Endodermal cell (in vitro differentiated cells): ENCODE measurements around the gene PARN. TPM values are rescaled to one million over a fixed set of nuclear protein-coding genes. Genes with fewer than 3 reads are reported as not detected.

Source experiments
- DNase-seq: peaks from one replicate; pipeline ENCODE4 v3.0.0-alpha.2; 2017
- H3K27ac ChIP-seq: 2 replicates; pipeline ENCODE4 v1.5.1; 2013; ENCODE audit warnings: mild to moderate bottlenecking, low read depth, low read length, moderate library complexity
- H3K27me3 ChIP-seq: 2 replicates; pipeline ENCODE4 v1.6.1; 2013; ENCODE audit warnings: mild to moderate bottlenecking, low read length, moderate library complexity; ENCODE audit not compliant: insufficient read depth, control insufficient read depth, poor library complexity, severe bottlenecking
- H3K36me3 ChIP-seq: 2 replicates; pipeline ENCODE4 v1.7.0; 2013; ENCODE audit warnings: mild to moderate bottlenecking, low read length, moderate library complexity; ENCODE audit not compliant: control insufficient read depth, insufficient read depth
- H3K4me1 ChIP-seq: one replicate; pipeline ENCODE4 v1.7.0; 2013; ENCODE audit warnings: low read length; ENCODE audit not compliant: control insufficient read depth, insufficient read depth
- H3K4me3 ChIP-seq: 2 replicates; pipeline ENCODE4 v1.5.1; 2013; ENCODE audit warnings: mild to moderate bottlenecking, low read length, moderate library complexity
- H3K9ac ChIP-seq: 2 replicates; pipeline ENCODE4 v1.6.1; 2013; ENCODE audit warnings: mild to moderate bottlenecking, low read length, moderate library complexity; ENCODE audit not compliant: poor library complexity, severe bottlenecking; ENCODE audit errors: extremely low read depth
- H3K9me3 ChIP-seq: 2 replicates; pipeline ENCODE4 v1.6.1; 2013; ENCODE audit warnings: mild to moderate bottlenecking, low read length, moderate library complexity; ENCODE audit not compliant: control insufficient read depth
- H3K27ac Mint-ChIP-seq: 2 replicates; pipeline ENCODE4 v1.8.0; 2020; ENCODE audit warnings: mixed read lengths
- H3K27me3 Mint-ChIP-seq: 2 replicates; pipeline ENCODE4 v1.8.0; 2021; ENCODE audit warnings: mild to moderate bottlenecking, mixed read lengths; ENCODE audit not compliant: insufficient read depth
- H3K36me3 Mint-ChIP-seq: 2 replicates; pipeline ENCODE4 v1.8.0; 2020; ENCODE audit warnings: low read depth, mixed read lengths
- H3K4me1 Mint-ChIP-seq: 2 replicates; pipeline ENCODE4 v1.8.0; 2020; ENCODE audit warnings: mixed read lengths
- H3K4me3 Mint-ChIP-seq: 2 replicates; pipeline ENCODE4 v1.8.0; 2020; ENCODE audit warnings: mild to moderate bottlenecking, moderate library complexity, mixed read lengths
- H3K9me3 Mint-ChIP-seq: 2 replicates; pipeline ENCODE4 v1.8.0; 2020; ENCODE audit warnings: mild to moderate bottlenecking, mixed read lengths
- WGBS, 2 experiments: methylation state at CpG; one replicate each; pipeline versions ENCODE4 v1.1.5 to v1.1.7; 2013; ENCODE audit warnings: missing lambda C conversion rate in 2 of 2, mixed read lengths in 1 of 2; ENCODE audit not compliant: insufficient coverage in 1 of 2, insufficient read length in 1 of 2; 5-methylcytosine and 5-hydroxymethylcytosine counted together
- total RNA-seq, 2 donors: library from RNA; stranded (reverse); fragmentation: NEBNext Ultra II Directional in 1 of 2; extraction: Animal tissue kit (Norgen Biotek cat#: 25700) in 1 of 2; gene quantifications; 2 replicates in 1 of 2; 3 replicates in 1 of 2; pipeline ENCODE4 v1.2.1, GENCODE V29; 2021
- TF ChIP-seq, protein P1 (sequence below): fragments of 200-600 bp; sonication (generic); conservative IDR thresholded peaks from 2 replicates; pipeline ENCODE4 v1.5.0; 2021; ENCODE audit warnings: antibody characterized with exemption, mild to moderate bottlenecking

The PARN gene
- total RNA-seq, 2 donors from 2014 or later, result 43.7 to 45.7 TPM

DNA sequence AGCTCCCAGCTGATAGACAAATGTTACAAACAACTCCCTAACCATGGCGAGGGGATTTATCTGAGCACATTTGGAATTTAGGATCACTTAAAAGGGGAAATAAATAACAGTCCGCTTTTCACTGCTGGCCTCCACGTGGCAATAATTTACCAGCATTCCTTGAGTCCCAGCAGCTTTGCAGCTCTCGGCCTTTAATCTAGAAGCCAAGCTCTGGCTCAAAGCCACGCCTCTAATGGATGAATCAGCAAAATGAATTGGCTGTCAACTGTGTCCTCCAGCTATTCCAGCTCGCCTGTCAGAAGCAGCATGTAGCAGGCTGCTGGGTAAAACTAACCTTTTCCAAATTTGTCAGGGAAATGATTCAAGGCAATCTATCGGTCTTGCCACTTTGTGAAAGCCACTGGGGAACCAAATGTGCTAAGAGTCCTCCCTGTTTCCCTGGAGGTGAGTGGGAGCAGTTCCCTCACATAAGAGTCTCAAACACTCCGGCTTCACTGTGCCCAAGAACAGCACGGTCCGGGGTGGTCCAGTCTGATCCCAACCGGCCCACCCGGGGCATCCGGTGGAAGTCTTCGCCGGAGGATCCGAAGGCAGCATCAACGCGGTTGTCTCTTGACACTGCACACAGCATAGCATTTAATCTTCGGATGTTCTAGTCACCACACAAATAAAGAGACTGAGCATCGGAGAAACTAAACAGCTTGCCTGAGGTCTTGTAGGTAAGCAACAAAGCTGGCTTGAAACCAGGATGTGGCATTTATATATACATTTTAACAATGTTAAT, 143.3 kb downstream of the PARN start:
- H3K9me3 ChIP-seq, result no peaks in the 10 kb centered on the region
- H3K36me3 Mint-ChIP-seq, result peaks cover 7% of the 10 kb centered on the region
- H3K27ac Mint-ChIP-seq, result peak overlapping the region; percentile 89
- DNase-seq, result peak; percentile 75
- 68 to 81% methylated on average over 11 to 20 of the region's 20 CpGs for whole genome bisulfite sequencing, 2 experiments
- H3K9me3 Mint-ChIP-seq, result peaks cover 1% of the 10 kb centered on the region
- H3K9ac ChIP-seq, result no peak overlapping the region
- no peaks in the 10 kb centered on the region for H3K27me3 ChIP-seq
- H3K36me3 ChIP-seq, result peaks cover 11% of the 10 kb centered on the region
- H3K4me1 Mint-ChIP-seq, result peaks cover 25% of the 10 kb centered on the region
- no peaks in the 10 kb centered on the region for H3K27me3 Mint-ChIP-seq
- H3K4me3 ChIP-seq, result no peak overlapping the region
- TF ChIP-seq, protein P1, sequence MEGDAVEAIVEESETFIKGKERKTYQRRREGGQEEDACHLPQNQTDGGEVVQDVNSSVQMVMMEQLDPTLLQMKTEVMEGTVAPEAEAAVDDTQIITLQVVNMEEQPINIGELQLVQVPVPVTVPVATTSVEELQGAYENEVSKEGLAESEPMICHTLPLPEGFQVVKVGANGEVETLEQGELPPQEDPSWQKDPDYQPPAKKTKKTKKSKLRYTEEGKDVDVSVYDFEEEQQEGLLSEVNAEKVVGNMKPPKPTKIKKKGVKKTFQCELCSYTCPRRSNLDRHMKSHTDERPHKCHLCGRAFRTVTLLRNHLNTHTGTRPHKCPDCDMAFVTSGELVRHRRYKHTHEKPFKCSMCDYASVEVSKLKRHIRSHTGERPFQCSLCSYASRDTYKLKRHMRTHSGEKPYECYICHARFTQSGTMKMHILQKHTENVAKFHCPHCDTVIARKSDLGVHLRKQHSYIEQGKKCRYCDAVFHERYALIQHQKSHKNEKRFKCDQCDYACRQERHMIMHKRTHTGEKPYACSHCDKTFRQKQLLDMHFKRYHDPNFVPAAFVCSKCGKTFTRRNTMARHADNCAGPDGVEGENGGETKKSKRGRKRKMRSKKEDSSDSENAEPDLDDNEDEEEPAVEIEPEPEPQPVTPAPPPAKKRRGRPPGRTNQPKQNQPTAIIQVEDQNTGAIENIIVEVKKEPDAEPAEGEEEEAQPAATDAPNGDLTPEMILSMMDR, result no peak
- H3K27ac ChIP-seq, result peak overlapping the region; percentile 20
- H3K4me1 ChIP-seq, result peaks cover 7% of the 10 kb centered on the region
- no peak overlapping the region for H3K4me3 Mint-ChIP-seq

DNA sequence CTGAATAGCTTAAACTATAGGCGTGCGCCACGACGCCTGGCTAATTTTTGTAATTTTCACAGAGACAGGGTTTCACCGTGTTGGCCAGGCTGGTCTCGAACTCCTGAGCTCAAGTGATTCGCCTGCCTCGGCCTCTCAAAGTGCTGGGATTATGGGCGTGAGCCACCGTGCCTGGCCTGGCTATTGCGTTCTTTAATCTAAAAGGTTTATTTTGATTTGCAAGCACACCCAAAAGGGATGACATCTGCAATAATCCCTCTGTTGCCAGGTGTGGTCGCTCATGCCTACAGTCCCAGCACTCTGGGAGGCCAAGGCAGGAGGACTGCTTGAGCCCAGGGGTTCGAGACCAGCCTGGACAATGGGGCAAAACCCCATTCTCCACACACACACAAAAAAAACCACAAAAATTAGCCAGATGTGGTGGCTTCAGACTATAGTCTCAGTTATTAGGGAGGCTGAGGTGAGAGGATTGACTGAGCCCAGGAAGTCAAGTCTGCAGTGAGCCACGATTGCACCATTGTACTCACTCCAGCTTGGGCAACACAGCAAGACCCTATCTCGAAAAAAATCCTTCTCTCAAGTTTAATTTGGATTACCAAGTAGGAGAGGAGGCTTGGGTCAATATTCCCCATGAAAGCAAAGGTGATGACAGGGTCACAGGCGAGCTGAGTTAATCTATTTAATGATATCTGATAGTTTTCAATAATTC, 144.1 kb downstream of the PARN start:
- Histone ChIP-seq H3K27ac (no peak overlapping the region), H3K9me3 (peaks cover 7% of the 10 kb centered on the region), H3K36me3 (peaks cover 18% of the 10 kb centered on the region), H3K4me3 (no peak overlapping the region), H3K4me1 (peaks cover 7% of the 10 kb centered on the region), H3K27me3 (no peaks in the 10 kb centered on the region), H3K9ac (no peak overlapping the region)
- H3K4me1 Mint-ChIP-seq, result peaks cover 25% of the 10 kb centered on the region
- peaks cover 14% of the 10 kb centered on the region for H3K36me3 Mint-ChIP-seq
- peak overlapping the region; percentile 89 for H3K27ac Mint-ChIP-seq
- H3K27me3 Mint-ChIP-seq, result no peaks in the 10 kb centered on the region
- 94 to 98% methylated on average over 13 to 16 of the region's 16 CpGs for WGBS, 2 experiments
- TF ChIP-seq, protein P1, result no peak
- DNase-seq, result no peak
- H3K4me3 Mint-ChIP-seq, result no peak overlapping the region
- peaks cover 7% of the 10 kb centered on the region for H3K9me3 Mint-ChIP-seq

DNA sequence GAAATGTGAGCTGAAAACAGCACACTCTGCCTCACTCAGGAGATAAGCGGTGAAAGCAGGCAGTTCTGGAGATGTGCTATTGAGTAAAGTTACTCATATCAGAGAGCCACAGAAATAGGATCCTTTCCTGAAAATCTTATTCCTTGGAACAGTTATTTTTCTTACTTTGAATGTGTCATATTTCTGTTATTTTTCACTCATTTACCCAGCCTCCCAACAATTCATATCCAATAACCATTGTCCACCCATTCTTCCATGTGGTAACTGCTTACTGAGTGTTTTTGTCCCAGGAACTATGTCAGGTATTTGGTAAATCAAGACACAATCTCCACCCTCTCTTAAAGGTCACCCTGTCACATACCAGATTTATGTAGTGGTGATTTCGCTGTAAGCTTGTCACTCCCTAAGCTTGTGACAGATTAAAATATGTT, 144.9 kb downstream of the PARN start:
- Mint-ChIP-seq H3K27me3 (no peaks in the 10 kb centered on the region), H3K4me3 (no peak overlapping the region), H3K4me1 (peaks cover 22% of the 10 kb centered on the region), H3K9me3 (peaks cover 11% of the 10 kb centered on the region), H3K27ac (no peak overlapping the region), H3K36me3 (peaks cover 23% of the 10 kb centered on the region)
- Histone ChIP-seq H3K9ac (no peak overlapping the region), H3K27ac (no peak overlapping the region), H3K27me3 (no peaks in the 10 kb centered on the region), H3K4me3 (no peak overlapping the region), H3K4me1 (peaks cover 7% of the 10 kb centered on the region), H3K9me3 (peaks cover 14% of the 10 kb centered on the region), H3K36me3 (peaks cover 25% of the 10 kb centered on the region)
- 93 to 100% methylated on average over 1 to 2 of the region's 2 CpGs for WGBS, 2 experiments
- TF ChIP-seq, protein P1, result no peak
- DNase-seq, result no peak
